ENCODE results near the gene OR1A1.
"Not testable (repeated sequence)": the region's sequence is repeated elsewhere in the genome, so short reads cannot be mapped to it uniquely, and the experiment has no call there.

Gene OR1A1, protein sequence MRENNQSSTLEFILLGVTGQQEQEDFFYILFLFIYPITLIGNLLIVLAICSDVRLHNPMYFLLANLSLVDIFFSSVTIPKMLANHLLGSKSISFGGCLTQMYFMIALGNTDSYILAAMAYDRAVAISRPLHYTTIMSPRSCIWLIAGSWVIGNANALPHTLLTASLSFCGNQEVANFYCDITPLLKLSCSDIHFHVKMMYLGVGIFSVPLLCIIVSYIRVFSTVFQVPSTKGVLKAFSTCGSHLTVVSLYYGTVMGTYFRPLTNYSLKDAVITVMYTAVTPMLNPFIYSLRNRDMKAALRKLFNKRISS

DNA sequence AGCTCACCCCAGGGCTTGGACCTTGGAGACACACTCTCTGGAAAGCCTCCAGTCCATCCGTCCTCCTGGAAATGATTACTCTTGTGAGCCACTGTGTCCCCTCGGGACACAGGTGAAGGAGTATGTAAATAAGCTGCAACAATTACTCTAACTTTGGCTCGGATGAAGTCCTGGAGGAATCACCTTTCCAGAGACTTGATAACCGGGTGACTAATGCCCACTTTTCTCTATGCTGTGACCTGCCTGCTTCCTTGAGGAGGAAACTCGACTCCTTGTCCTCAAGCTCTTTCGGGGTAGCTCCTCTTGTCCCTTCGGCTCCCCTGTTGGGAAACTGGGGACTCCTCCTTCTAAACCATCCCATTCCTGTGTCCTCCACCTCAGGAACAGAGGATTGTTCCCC, at the start of gene OR1A1:
Gene OR1A1, plus strand, starts transcription at position 301 of the 400 bp plus-strand sequence. CDS start 7,954 bp downstream, outside the sequence.
- DNase-seq (ENCODE audit: low spot score), result no peak
- TF ChIP-seq, protein P1, sequence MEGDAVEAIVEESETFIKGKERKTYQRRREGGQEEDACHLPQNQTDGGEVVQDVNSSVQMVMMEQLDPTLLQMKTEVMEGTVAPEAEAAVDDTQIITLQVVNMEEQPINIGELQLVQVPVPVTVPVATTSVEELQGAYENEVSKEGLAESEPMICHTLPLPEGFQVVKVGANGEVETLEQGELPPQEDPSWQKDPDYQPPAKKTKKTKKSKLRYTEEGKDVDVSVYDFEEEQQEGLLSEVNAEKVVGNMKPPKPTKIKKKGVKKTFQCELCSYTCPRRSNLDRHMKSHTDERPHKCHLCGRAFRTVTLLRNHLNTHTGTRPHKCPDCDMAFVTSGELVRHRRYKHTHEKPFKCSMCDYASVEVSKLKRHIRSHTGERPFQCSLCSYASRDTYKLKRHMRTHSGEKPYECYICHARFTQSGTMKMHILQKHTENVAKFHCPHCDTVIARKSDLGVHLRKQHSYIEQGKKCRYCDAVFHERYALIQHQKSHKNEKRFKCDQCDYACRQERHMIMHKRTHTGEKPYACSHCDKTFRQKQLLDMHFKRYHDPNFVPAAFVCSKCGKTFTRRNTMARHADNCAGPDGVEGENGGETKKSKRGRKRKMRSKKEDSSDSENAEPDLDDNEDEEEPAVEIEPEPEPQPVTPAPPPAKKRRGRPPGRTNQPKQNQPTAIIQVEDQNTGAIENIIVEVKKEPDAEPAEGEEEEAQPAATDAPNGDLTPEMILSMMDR (IDR thresholded peaks at IDR 0.05; ENCODE audit: extremely low read depth, missing control alignments), result no peak

DNA sequence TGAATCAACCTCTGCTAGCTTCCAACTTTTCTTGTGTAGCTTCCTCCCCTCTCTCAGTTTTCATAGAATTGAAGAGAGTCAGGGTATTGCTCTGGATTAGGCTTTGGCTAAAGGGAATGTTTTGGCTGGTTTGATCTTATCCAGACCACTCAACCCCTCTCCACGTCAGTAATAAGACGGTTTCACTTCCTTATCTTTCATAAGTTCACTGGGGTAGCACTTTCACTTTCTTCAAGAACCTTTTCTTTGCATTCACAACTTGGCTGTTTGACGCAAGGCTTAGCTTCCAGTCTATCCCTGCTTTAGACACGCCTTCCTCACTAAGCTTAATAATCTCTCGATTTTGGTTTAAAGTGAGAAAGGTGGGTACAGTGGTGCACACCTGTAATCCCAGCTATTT, 39.9 kb upstream of the OR1A1 start:
- DNase-seq (ENCODE audit: low spot score), result peak; percentile 45
- TF ChIP-seq, protein P1 (IDR thresholded peaks at IDR 0.05; ENCODE audit: extremely low read depth, missing control alignments), result no peak

DNA sequence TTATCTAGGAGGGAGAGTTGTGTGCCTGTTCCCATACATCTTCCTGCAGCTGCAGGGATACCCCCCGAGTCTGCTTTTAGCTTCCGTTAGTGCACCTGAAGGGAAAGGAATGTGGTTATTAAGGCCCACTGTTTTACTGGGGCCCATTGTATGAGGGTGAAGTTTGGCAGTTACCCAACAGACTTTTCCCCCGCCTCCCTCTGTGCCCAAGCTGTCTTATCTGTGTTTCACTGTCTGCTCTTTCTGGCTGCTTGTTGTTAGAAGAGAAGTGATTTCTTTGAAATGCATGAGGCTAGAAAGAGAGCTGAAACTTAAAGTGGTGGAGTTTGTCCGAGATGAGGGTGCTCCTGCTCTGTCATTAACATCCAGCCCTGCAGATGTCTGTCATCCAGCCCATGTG, 17.5 kb upstream of the OR1A1 start:
- TF ChIP-seq, protein P1 (IDR thresholded peaks at IDR 0.05; ENCODE audit: extremely low read depth, missing control alignments), result no peak
- no peak for DNase-seq (ENCODE audit: low spot score)

DNA sequence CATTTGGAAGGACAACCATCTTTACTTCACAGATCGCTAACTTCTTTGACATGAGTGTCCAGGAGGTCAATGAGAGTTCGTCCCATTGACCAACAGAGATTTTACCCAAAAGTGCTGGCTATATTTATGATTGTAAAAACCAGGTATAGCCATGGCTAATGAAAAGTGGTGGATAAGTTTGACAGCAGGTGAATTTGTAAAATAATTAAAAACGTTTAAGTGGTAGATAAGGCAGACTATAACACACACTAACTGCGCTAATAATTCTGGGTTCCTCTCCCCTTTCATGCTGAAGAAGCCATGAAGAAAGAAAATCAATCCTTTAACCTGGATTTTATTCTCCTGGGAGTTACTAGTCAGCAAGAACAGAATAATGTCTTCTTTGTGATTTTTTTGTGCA, 10.2 kb upstream of the OR1A1 start, which contains the start of gene OR1A2:
Gene OR1A2, plus strand, starts transcription at position 301 of the 400 bp plus-strand sequence. Its CDS starts 0 bp downstream, at position 301.
- TF ChIP-seq, protein P1 (IDR thresholded peaks at IDR 0.05; ENCODE audit: extremely low read depth, missing control alignments), result no peak
- no peak for DNase-seq (ENCODE audit: low spot score)

DNA sequence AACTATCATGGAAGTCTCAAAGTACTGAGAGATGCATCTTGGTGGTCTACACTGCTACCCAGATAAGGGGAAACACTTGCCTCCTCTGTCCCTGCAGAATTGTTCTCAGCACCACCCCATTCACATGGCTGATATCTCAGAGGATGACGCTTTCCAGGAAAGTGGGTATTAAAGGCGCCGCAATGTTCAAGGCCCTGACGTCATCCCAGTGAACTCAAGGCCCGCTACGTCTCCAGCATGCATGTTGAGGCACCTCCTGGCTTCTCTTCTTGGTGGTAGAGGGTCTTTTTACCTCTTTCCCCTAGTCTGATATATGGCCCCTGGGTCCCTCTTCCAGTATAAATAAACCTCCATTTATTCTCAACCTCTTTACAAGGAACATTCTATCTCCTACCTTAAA, 1.0 kb downstream of the OR1A1 start:
- no peak for DNase-seq (ENCODE audit: low spot score)
- TF ChIP-seq, protein P1 (IDR thresholded peaks at IDR 0.05; ENCODE audit: extremely low read depth, missing control alignments), result no peak

DNA sequence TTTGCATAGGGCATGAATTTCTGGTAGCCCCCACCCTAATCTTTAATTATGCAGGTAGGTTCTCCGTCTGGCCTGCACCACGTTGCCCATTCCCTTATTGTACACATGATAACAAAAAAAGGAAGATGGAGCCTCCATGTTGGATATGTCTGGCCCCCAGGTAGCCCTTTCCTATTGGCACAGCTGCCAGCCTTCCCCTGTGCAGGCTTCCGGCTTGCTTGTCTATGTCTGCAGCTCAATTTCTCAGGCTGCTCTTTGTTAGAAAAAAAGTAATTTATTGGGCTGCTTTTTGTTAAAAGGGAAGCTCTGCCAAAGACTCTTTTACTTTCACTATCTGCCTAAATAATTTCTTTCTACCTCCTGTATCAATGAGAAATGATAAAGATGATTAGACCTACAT, 5.5 kb downstream of the OR1A1 start:
- TF ChIP-seq, protein P1 (IDR thresholded peaks at IDR 0.05; ENCODE audit: extremely low read depth, missing control alignments), result no peak
- no peak for DNase-seq (ENCODE audit: low spot score)

DNA sequence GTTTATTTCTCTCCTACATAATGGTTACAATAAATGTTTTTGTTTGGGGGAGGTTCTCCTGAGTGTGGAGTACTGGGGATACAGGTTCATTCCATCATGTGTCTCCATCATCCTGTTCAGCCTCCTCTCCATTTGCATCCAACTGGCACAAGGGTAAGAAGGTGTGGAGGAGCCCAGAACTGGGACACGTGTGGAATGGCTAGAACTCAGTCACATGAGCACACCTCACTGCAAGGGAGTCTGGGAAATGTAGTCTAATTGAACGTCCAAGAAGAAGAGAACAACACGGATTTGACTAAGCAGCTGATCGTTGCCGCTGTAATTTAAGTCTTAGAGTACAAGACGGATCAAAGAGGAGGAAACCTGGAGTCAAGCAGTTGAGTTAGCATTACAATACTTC, 6.1 kb downstream of the OR1A1 start:
- DNase-seq (ENCODE audit: low spot score), result no peak
- TF ChIP-seq, protein P1 (IDR thresholded peaks at IDR 0.05; ENCODE audit: extremely low read depth, missing control alignments), result no peak

DNA sequence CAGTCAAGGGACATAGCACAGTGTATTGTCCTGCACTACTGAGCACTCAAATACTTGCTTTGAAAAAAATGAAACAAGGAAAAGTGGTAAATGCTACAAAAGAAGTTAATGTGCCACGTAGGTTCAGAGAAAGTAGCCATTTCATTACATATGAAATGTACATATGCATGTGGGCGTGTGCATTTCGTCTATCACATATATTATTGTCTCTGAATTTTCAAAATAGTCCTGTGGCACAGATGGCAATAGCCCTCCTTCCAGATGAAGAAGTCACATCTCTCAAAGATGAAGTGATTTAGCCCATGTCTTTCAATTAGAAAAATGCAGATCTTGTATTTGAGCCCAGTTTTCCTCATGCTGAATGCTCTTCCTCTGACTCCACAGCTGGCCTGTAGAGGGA, 12.5 kb downstream of the OR1A1 start:
- DNase-seq (ENCODE audit: low spot score), result not testable (repeated sequence)
